ENCODE data around the gene APOO.

- no peak for TF ChIP-seq POLR2A (IDR thresholded peaks at IDR 0.05; ENCODE audit: borderline replicate concordance, extremely low read depth, insufficient read depth, insufficient read length)
- TF ChIP-seq, protein P1, sequence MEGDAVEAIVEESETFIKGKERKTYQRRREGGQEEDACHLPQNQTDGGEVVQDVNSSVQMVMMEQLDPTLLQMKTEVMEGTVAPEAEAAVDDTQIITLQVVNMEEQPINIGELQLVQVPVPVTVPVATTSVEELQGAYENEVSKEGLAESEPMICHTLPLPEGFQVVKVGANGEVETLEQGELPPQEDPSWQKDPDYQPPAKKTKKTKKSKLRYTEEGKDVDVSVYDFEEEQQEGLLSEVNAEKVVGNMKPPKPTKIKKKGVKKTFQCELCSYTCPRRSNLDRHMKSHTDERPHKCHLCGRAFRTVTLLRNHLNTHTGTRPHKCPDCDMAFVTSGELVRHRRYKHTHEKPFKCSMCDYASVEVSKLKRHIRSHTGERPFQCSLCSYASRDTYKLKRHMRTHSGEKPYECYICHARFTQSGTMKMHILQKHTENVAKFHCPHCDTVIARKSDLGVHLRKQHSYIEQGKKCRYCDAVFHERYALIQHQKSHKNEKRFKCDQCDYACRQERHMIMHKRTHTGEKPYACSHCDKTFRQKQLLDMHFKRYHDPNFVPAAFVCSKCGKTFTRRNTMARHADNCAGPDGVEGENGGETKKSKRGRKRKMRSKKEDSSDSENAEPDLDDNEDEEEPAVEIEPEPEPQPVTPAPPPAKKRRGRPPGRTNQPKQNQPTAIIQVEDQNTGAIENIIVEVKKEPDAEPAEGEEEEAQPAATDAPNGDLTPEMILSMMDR (IDR thresholded peaks at IDR 0.05 in 2 of 3, conservative IDR thresholded peaks at IDR 0.05 in 1 of 3; ENCODE audit: borderline replicate concordance in 1 of 3, insufficient read depth in 1 of 3, low read depth in 2 of 3, low read length in 2 of 3) = no peak
- TF ChIP-seq, protein P2, sequence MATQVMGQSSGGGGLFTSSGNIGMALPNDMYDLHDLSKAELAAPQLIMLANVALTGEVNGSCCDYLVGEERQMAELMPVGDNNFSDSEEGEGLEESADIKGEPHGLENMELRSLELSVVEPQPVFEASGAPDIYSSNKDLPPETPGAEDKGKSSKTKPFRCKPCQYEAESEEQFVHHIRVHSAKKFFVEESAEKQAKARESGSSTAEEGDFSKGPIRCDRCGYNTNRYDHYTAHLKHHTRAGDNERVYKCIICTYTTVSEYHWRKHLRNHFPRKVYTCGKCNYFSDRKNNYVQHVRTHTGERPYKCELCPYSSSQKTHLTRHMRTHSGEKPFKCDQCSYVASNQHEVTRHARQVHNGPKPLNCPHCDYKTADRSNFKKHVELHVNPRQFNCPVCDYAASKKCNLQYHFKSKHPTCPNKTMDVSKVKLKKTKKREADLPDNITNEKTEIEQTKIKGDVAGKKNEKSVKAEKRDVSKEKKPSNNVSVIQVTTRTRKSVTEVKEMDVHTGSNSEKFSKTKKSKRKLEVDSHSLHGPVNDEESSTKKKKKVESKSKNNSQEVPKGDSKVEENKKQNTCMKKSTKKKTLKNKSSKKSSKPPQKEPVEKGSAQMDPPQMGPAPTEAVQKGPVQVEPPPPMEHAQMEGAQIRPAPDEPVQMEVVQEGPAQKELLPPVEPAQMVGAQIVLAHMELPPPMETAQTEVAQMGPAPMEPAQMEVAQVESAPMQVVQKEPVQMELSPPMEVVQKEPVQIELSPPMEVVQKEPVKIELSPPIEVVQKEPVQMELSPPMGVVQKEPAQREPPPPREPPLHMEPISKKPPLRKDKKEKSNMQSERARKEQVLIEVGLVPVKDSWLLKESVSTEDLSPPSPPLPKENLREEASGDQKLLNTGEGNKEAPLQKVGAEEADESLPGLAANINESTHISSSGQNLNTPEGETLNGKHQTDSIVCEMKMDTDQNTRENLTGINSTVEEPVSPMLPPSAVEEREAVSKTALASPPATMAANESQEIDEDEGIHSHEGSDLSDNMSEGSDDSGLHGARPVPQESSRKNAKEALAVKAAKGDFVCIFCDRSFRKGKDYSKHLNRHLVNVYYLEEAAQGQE (IDR thresholded peaks at IDR 0.05; ENCODE audit: low read depth) = no peak
- no peak for TF ChIP-seq SIN3A (IDR thresholded peaks at IDR 0.05; ENCODE audit: low read depth)
- no peak for TF ChIP-seq EZH2phosphoT487 (IDR thresholded peaks at IDR 0.05; ENCODE audit: borderline replicate concordance)
- no peak for TF ChIP-seq ELF1 (IDR thresholded peaks at IDR 0.05; ENCODE audit: borderline replicate concordance, low read depth)
- no peak for TF ChIP-seq EZH2 (IDR thresholded peaks at IDR 0.05)
These were observed 28.4 kb upstream of the APOO start for GRCh38 chrX:23936180-23936579.

Measured in HCT116 (cell line).